Measurements from ENCODE around the gene RMRP. TPM values are rescaled to one million over a fixed set of nuclear protein-coding genes. Genes with fewer than 3 reads are reported as not detected.

RMRP gene
- total and polyA plus RNA-seq, 2 experiments from 2014 or later, result 15.3 to 8,626 TPM

DNA sequence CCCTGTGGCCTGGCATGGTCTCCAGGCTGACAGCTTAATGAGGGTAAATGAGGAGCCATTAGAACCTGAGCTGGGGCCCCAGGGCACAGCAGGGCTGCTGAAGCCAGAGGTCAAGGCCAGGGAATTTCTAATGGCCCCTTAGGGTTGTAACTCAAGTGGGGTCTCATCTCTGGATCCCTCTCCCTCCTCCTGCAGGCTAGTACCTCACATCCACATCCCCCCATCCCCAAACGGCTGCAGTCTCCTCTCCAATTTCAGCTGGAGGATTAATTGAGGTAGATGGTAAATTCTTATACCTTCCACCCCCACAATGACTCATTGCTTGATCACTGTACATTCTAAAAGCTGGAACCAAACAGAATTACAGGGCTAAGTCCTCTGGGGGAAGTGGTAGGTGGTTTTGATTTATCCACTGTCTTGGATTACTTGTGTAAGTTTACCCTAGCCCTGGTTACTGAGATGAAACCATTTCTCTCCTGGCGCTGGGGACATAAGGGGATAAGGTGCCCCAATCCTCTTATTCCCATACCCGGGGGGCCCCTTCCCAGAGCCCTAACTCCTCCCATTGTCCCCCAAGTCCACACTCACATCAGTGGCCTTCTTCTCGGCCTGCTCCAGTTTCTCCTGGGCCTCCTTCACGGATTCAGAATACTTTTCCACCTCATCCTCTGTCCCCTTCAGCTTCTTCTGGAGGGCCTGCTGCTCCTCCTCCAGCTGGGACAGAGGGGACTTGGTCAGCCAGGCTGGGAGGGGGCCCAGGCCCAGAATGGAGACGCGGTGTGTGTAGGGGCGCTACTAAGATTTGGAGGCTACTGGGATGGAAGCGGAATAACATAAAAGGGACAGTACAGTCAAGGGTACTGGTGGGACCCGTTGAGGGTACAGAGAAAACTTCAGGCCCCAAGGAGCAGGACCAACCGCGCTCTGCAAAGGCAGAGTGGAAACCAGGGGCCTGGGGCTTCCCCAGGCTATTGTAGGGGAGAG lies 31.0 kb upstream of the RMRP start:
- ATAC-seq, result no peak
- no peaks in the 10 kb centered on the region for H3K27me3 ChIP-seq (ENCODE audit: insufficient read depth)
- no peak overlapping the region for H3K27ac ChIP-seq (ENCODE audit: low read depth)
- TF ChIP-seq ZNF114 (CRISPR knock-in tag; IDR thresholded peaks at IDR 0.05), result no peak
- TF ChIP-seq ZNF331 (CRISPR knock-in tag; IDR thresholded peaks at IDR 0.05; ENCODE audit: low read depth), result no peak
- TF ChIP-seq CREB1 (CRISPR knock-in tag; IDR thresholded peaks at IDR 0.05; ENCODE audit: low read depth), result no peak
- TF ChIP-seq EZH2 (IDR thresholded peaks at IDR 0.05; ENCODE audit: low read depth, unreplicated experiment), result no peak
- no peak for TF ChIP-seq ZNF462 (CRISPR knock-in tag; IDR thresholded peaks at IDR 0.05)
- no peak for TF ChIP-seq EZH2phosphoT487 (IDR thresholded peaks at IDR 0.05; ENCODE audit: unreplicated experiment)
- no peak for TF ChIP-seq STAT1 (IDR thresholded peaks at IDR 0.05; ENCODE audit: unreplicated experiment)
- TF ChIP-seq, protein P1, sequence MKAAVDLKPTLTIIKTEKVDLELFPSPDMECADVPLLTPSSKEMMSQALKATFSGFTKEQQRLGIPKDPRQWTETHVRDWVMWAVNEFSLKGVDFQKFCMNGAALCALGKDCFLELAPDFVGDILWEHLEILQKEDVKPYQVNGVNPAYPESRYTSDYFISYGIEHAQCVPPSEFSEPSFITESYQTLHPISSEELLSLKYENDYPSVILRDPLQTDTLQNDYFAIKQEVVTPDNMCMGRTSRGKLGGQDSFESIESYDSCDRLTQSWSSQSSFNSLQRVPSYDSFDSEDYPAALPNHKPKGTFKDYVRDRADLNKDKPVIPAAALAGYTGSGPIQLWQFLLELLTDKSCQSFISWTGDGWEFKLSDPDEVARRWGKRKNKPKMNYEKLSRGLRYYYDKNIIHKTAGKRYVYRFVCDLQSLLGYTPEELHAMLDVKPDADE (IDR thresholded peaks at IDR 0.05), result no peak
- TF ChIP-seq POLR2AphosphoS5 (IDR thresholded peaks at IDR 0.05; ENCODE audit: low read depth), result no peak
- no peak for TF ChIP-seq CTCF (conservative IDR thresholded peaks at IDR 0.05; ENCODE audit: low read depth in 2 of 2)
- TF ChIP-seq JUNB (IDR thresholded peaks at IDR 0.05; ENCODE audit: unreplicated experiment), result no peak
- TF ChIP-seq NANOG (IDR thresholded peaks at IDR 0.05; ENCODE audit: borderline replicate concordance), result no peak
- TF ChIP-seq, protein P2, sequence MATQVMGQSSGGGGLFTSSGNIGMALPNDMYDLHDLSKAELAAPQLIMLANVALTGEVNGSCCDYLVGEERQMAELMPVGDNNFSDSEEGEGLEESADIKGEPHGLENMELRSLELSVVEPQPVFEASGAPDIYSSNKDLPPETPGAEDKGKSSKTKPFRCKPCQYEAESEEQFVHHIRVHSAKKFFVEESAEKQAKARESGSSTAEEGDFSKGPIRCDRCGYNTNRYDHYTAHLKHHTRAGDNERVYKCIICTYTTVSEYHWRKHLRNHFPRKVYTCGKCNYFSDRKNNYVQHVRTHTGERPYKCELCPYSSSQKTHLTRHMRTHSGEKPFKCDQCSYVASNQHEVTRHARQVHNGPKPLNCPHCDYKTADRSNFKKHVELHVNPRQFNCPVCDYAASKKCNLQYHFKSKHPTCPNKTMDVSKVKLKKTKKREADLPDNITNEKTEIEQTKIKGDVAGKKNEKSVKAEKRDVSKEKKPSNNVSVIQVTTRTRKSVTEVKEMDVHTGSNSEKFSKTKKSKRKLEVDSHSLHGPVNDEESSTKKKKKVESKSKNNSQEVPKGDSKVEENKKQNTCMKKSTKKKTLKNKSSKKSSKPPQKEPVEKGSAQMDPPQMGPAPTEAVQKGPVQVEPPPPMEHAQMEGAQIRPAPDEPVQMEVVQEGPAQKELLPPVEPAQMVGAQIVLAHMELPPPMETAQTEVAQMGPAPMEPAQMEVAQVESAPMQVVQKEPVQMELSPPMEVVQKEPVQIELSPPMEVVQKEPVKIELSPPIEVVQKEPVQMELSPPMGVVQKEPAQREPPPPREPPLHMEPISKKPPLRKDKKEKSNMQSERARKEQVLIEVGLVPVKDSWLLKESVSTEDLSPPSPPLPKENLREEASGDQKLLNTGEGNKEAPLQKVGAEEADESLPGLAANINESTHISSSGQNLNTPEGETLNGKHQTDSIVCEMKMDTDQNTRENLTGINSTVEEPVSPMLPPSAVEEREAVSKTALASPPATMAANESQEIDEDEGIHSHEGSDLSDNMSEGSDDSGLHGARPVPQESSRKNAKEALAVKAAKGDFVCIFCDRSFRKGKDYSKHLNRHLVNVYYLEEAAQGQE (IDR thresholded peaks at IDR 0.05; ENCODE audit: unreplicated experiment), result no peak
- peaks cover 6% of the 10 kb centered on the region; the same call in 1 of the 2 replicates for H4K20me1 ChIP-seq (replicated peaks; ENCODE audit: insufficient read depth)
- Mint-ChIP-seq H3K4me1 (peaks cover 33% of the 10 kb centered on the region), H3K4me3 (peak overlapping the region; percentile 95), H3K27me3 (ENCODE audit: insufficient read depth, low read depth, poor library complexity) (peaks cover 3% of the 10 kb centered on the region), H3K9me3 (no peaks in the 10 kb centered on the region; the same call in 1 of the 3 replicates), H3K36me3 (ENCODE audit: low read depth) (peaks cover 49% of the 10 kb centered on the region), H3K27ac (peak overlapping the region; percentile 93; the same call in 1 of the 2 replicates)
- H3F3A ChIP-seq (replicated peaks; ENCODE audit: low read depth), result peaks cover 7% of the 10 kb centered on the region; the same call in 1 of the 2 replicates
- peaks cover 17% of the 10 kb centered on the region; the same call in 1 of the 2 replicates for H3K4me1 ChIP-seq (ENCODE audit: insufficient read depth)
- H3K4me3 ChIP-seq, result peak overlapping the region; percentile 94
- H2AFZ ChIP-seq, result 0 out of 2 replicates have a peak overlapping the region, but pooled peaks have one; percentile 32
- H3K9me2 ChIP-seq (ENCODE audit: insufficient read depth), result no peaks in the 10 kb centered on the region
- no peak for DNase-seq (ENCODE audit: low spot score)
- H3K36me3 ChIP-seq (ENCODE audit: insufficient read depth), result peaks cover 21% of the 10 kb centered on the region
- peak overlapping the region; percentile 96 for H3K4me2 ChIP-seq
- H3K79me2 ChIP-seq (replicated peaks; ENCODE audit: insufficient read depth), result peaks cover 22% of the 10 kb centered on the region
